Mucosa of stomach (tissue), 1 donor: Measurements from ENCODE around the gene FIBP.
"Not testable (repeated sequence)": the region's sequence is repeated elsewhere in the genome, so short reads cannot be mapped to it uniquely, and the experiment has no call there.

Experiments used
- H3K27me3 ChIP-seq: one replicate; pipeline ENCODE4 v1.7.0; 2013; ENCODE audit warnings: mild to moderate bottlenecking, low read length; ENCODE audit not compliant: control insufficient read depth, insufficient read depth
- H3K36me3 ChIP-seq: one replicate; pipeline ENCODE4 v1.7.0; 2013; ENCODE audit warnings: low read length; ENCODE audit not compliant: control insufficient read depth, insufficient read depth
- H3K4me1 ChIP-seq: one replicate; pipeline ENCODE4 v1.7.0; 2013; ENCODE audit warnings: mild to moderate bottlenecking, low read length; ENCODE audit not compliant: control insufficient read depth, insufficient read depth
- H3K4me3 ChIP-seq: one replicate; pipeline ENCODE4 v1.7.0; 2013; ENCODE audit warnings: low read length
- H3K9ac ChIP-seq: one replicate; pipeline ENCODE4 v1.7.0; 2013; ENCODE audit warnings: mild to moderate bottlenecking, low read length, moderate library complexity
- H3K9me3 ChIP-seq: one replicate; pipeline ENCODE4 v1.7.0; 2013; ENCODE audit warnings: mild to moderate bottlenecking, low read length, moderate library complexity; ENCODE audit not compliant: control insufficient read depth
- donor health status: Pancreatic carcinoma.

FIBP gene

DNA sequence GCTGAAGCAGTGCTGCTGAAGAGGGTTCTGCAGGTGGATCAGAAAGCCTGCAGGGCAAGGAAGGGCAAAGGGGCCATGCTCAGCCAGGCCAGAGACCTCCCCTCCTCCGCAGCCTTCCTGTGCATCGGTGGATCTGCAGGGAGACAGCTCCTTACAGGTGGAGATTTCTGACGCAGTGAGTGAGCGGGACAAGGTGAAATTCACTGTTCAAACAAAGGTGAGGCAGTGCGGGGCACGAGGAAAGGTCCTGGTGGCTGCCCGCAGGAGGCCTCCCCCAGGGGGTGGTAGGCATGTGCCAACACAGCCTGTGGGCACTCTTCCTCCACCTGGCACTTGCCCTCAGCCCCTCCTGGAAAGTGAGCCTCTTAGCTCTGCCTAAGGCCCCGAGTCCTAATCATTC, 38.9 kb downstream of the FIBP start:
- H3K4me1 ChIP-seq, result peaks cover 55% of the 10 kb centered on the region
- no peaks in the 10 kb centered on the region for H3K27me3 ChIP-seq
- no peak overlapping the region for H3K4me3 ChIP-seq
- no peak overlapping the region for H3K9ac ChIP-seq
- peaks cover 5% of the 10 kb centered on the region for H3K9me3 ChIP-seq
- peaks cover 33% of the 10 kb centered on the region for H3K36me3 ChIP-seq

DNA sequence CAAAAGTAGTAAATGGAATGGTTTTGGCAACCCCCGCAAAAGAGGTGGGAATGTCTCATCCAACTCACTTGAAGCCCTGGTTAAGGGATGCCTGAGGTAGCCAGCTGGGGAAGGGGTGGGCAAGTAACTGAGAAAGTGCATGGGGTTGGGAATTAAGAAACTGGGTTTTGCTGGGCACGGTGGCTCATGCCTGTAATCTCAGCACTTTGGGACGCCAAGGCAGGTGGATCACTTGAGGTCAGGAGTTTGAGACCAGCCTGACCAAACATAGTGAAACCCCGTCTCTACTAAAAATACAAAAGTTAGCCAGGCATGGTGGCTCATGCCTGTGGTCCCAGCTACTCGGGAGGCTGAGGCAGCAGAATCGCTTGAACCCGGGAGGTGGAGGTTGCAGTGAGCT, 39.6 kb downstream of the FIBP start:
- not testable (repeated sequence) for H3K27me3 ChIP-seq, H3K9ac ChIP-seq, H3K4me3 ChIP-seq, H3K9me3 ChIP-seq
- Histone ChIP-seq H3K4me1 (peaks cover 50% of the 10 kb centered on the region), H3K36me3 (peaks cover 29% of the 10 kb centered on the region)

DNA sequence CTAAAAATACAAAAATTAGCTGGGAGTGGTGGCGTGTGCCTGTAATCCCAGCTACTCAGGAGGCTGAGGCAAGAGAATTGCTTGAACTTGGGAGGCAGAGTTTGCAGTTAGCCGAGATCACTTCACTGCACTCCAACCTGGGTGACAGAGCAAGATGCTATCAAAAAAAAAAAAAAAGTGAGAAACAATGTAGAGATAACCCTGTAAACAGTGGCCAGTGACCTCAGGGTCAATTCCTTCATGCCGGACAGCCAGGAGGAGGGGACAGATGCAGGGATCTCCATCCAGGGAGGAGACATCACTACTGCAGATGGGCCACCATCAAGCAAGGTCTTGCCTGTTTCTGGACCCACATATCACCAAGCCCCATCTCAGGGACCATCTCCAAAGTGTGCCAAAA, 40.5 kb downstream of the FIBP start:
- Histone ChIP-seq H3K4me1 (peaks cover 41% of the 10 kb centered on the region), H3K9me3 (peaks cover 5% of the 10 kb centered on the region), H3K27me3 (no peaks in the 10 kb centered on the region), H3K9ac (no peak overlapping the region), H3K4me3 (no peak overlapping the region), H3K36me3 (peaks cover 19% of the 10 kb centered on the region)

DNA sequence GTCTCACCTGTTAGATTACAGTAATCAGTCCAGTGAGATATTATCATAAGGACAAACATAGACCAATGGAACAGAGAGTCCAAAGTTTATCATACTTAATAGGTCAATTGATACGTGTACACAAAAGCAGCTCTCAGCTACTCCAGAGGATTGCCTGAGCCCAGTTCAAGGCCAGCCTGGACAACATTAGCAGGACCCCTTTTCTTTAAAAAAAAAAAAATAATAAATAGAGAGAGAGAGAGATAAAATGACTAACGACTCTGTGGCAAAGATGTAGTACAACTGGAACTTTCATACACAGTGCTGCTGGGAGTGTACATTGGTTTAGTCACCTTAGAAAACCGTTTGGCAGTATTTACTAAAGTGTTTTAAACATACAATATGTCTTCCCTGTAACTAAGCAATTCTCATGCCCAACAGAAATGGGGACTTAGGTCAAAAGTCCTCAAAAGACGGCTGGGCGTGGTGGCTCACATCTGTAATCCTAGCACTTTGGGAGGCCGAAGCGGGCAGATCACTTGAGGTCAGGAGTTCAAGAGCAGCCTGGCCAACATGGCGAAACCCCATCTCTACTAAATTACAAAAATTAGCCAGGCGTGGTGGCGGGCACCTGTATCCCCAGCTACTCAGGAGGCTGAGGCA, 43.9 kb downstream of the FIBP start:
- no peaks in the 10 kb centered on the region for H3K27me3 ChIP-seq
- H3K4me3 ChIP-seq, result no peak overlapping the region
- H3K4me1 ChIP-seq, result peaks cover 10% of the 10 kb centered on the region
- no peaks in the 10 kb centered on the region for H3K9me3 ChIP-seq
- no peak overlapping the region for H3K9ac ChIP-seq
- H3K36me3 ChIP-seq, result no peaks in the 10 kb centered on the region

DNA sequence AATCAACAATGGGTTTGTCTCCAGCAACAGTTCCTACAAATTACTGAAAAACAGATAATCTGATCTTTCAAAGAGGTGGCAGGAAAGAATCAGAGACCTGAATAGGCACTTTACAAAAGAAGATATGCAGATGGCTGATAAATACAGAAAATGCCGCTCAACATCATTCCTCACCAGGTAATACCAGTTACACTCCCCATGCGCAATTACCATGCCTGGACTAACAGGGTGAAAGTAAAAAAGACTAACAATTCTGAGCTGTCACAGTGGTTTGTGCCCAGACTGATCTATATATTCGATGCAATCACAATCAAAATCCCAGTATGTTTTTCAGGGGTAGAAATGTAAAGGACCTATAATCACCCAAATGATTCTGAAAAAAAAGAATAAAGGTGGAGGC, 44.5 kb downstream of the FIBP start:
- Histone ChIP-seq H3K27me3 (no peaks in the 10 kb centered on the region), H3K4me1 (peaks cover 5% of the 10 kb centered on the region), H3K9me3 (no peaks in the 10 kb centered on the region), H3K9ac (no peak overlapping the region), H3K4me3 (no peak overlapping the region), H3K36me3 (no peaks in the 10 kb centered on the region)

DNA sequence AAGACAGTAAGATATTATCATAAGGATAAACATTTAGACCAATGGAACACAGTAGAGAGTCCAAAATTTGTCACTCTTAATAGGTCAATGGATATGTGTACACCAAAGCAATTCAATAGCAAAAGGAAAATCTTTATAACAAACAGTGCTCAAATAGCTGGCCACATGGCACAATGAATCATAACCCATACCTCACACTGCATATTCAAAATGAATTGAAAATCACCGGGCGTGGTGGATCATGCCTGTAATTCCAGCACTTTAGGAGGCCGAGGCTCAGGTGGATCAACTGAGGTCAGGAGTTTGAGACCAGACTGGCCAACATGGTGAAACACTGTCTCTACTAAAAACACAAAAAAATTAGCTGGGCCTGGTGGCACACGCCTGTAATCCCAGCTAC, 46.1 kb downstream of the FIBP start:
- Histone ChIP-seq H3K9me3 (no peaks in the 10 kb centered on the region), H3K36me3 (no peaks in the 10 kb centered on the region), H3K9ac (no peak overlapping the region), H3K4me1 (peaks cover 5% of the 10 kb centered on the region), H3K4me3 (no peak overlapping the region), H3K27me3 (no peaks in the 10 kb centered on the region)

DNA sequence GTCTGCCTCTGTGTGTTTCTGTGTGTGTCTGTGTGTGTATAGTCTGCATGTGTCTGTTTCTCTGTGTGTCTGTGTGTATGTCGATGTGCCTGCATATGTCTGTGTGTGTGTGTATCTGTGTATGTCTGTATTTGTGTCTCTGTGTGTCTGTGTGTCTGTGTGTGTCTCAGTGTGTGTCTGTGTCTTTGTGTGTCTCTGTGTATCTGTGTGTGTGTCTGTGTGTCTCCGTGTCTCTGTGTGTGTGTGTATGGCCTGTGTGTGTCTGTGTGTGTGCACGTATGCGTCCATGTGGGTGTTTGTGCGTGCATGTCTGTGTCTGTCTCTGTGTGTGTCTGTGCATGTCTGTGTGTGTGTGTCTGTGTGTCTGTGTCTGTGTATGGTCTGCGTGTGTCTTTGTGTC, 54.1 kb downstream of the FIBP start:
- H3K4me3 ChIP-seq, result peak overlapping the region; percentile 67
- H3K27me3 ChIP-seq, result peaks cover 17% of the 10 kb centered on the region
- H3K36me3 ChIP-seq, result no peaks in the 10 kb centered on the region
- peaks cover 13% of the 10 kb centered on the region for H3K4me1 ChIP-seq
- H3K9ac ChIP-seq, result no peak overlapping the region
- no peaks in the 10 kb centered on the region for H3K9me3 ChIP-seq
